MM.1S (cell line): ENCODE measurements around the gene ACSS1.

Experiments
- DNase-seq: peaks from one replicate; pipeline ENCODE4 v3.0.0-alpha.2; 2015
- H2AFZ ChIP-seq: fragments of 300-600 bp; sonication (generic); 2 replicates; pipeline ENCODE4 v1.6.0; 2016; ENCODE audit warnings: antibody characterized with exemption, low read length
- H3F3A ChIP-seq: fragments of 300-600 bp; sonication (generic); 2 replicates; pipeline ENCODE4 v1.6.1; 2016; ENCODE audit warnings: mild to moderate bottlenecking, antibody characterized with exemption, low read length, moderate library complexity, mixed read lengths; ENCODE audit not compliant: insufficient read depth
- H3K27ac ChIP-seq: fragments of 300-600 bp; sonication (generic); 2 replicates; pipeline ENCODE4 v1.5.1; 2016; ENCODE audit warnings: mild to moderate bottlenecking, low read length
- H3K27me3 ChIP-seq: fragments of 300-600 bp; sonication (generic); replicated peaks from 2 replicates; pipeline ENCODE4 v1.6.0; 2016; ENCODE audit warnings: low read length; ENCODE audit not compliant: insufficient read depth
- H3K36me3 ChIP-seq: fragments of 300-600 bp; sonication (generic); replicated peaks from 2 replicates; pipeline ENCODE4 v1.6.1; 2016; ENCODE audit warnings: mild to moderate bottlenecking, low read length, mixed read lengths; ENCODE audit not compliant: insufficient read depth
- H3K4me1 ChIP-seq: fragments of 300-600 bp; sonication (generic); 2 replicates; pipeline ENCODE4 v1.6.1; 2016; ENCODE audit warnings: low read length, mixed read lengths
- H3K4me2 ChIP-seq: fragments of 300-600 bp; sonication (generic); 2 replicates; pipeline ENCODE4 v1.6.0; 2016; ENCODE audit warnings: low read depth, low read length
- H3K4me3 ChIP-seq: fragments of 300-600 bp; sonication (generic); 2 replicates; pipeline ENCODE4 v1.5.1; 2016; ENCODE audit warnings: low read length, mixed read lengths
- H3K79me2 ChIP-seq: fragments of 300-600 bp; sonication (generic); 2 replicates; pipeline ENCODE4 v1.6.1; 2016; ENCODE audit warnings: mixed run types, low read length, mixed read lengths
- H3K9ac ChIP-seq: fragments of 300-600 bp; sonication (generic); 2 replicates; pipeline ENCODE4 v1.6.1; 2016; ENCODE audit warnings: low read length, mixed read lengths
- H3K9me2 ChIP-seq: fragments of 300-600 bp; sonication (generic); replicated peaks from 2 replicates; pipeline ENCODE4 v1.6.1; 2016; ENCODE audit warnings: mild to moderate bottlenecking, low read length, mixed read lengths; ENCODE audit not compliant: insufficient read depth
- H3K9me3 ChIP-seq: fragments of 300-600 bp; sonication (generic); replicated peaks from 2 replicates; pipeline ENCODE4 v1.6.1; 2016; ENCODE audit warnings: mild to moderate bottlenecking, low read length, mixed read lengths; ENCODE audit not compliant: insufficient read depth
- H4K20me1 ChIP-seq: fragments of 300-600 bp; sonication (generic); 2 replicates; pipeline ENCODE4 v1.6.1; 2016; ENCODE audit warnings: mild to moderate bottlenecking, low read length, moderate library complexity, mixed read lengths; ENCODE audit not compliant: insufficient read depth
- EZH2 ChIP-seq: fragments of 300-600 bp; sonication (generic); optimal IDR thresholded peaks from 2 replicates; pipeline ENCODE3; 2017; ENCODE audit warnings: low read depth, mild to moderate bottlenecking, antibody characterized with exemption, low read length, mixed read lengths
- EZH2phosphoT487 ChIP-seq: fragments of 300-600 bp; sonication (generic); IDR thresholded peaks from 2 replicates; pipeline ENCODE4 v1.6.1; 2018; ENCODE audit warnings: antibody characterized with exemption, low read length
- TF ChIP-seq, protein P1 (sequence below): fragments of 300-600 bp; sonication (generic); IDR thresholded peaks from 2 replicates; pipeline ENCODE4 v1.5.1; 2016; ENCODE audit warnings: antibody characterized with exemption, low read length, mixed read lengths

ACSS1 gene

GRCh38 chr20:25073544-25073943 lies 15.6 kb upstream of the ACSS1 start:
- Histone ChIP-seq H2AFZ (no peak overlapping the region), H3K27me3 (0 out of 2 replicates have a peak, but pooled peaks cover 7% of the 10 kb centered on the region), H3K36me3 (no peaks in the 10 kb centered on the region), H3F3A (no peaks in the 10 kb centered on the region), H3K27ac (no peak overlapping the region), H3K4me2 (no peak overlapping the region), H3K9ac (no peak overlapping the region), H3K9me2 (no peaks in the 10 kb centered on the region), H4K20me1 (no peaks in the 10 kb centered on the region), H3K4me1 (0 out of 2 replicates have a peak, but pooled peaks cover 8% of the 10 kb centered on the region), H3K79me2 (no peaks in the 10 kb centered on the region), H3K9me3 (no peaks in the 10 kb centered on the region), H3K4me3 (no peak overlapping the region)
- no peak for DNase-seq
- TF ChIP-seq, protein P1, sequence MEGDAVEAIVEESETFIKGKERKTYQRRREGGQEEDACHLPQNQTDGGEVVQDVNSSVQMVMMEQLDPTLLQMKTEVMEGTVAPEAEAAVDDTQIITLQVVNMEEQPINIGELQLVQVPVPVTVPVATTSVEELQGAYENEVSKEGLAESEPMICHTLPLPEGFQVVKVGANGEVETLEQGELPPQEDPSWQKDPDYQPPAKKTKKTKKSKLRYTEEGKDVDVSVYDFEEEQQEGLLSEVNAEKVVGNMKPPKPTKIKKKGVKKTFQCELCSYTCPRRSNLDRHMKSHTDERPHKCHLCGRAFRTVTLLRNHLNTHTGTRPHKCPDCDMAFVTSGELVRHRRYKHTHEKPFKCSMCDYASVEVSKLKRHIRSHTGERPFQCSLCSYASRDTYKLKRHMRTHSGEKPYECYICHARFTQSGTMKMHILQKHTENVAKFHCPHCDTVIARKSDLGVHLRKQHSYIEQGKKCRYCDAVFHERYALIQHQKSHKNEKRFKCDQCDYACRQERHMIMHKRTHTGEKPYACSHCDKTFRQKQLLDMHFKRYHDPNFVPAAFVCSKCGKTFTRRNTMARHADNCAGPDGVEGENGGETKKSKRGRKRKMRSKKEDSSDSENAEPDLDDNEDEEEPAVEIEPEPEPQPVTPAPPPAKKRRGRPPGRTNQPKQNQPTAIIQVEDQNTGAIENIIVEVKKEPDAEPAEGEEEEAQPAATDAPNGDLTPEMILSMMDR = no peak
- TF ChIP-seq EZH2 (no peak), EZH2phosphoT487 (no peak)

GRCh38 chr20:25072226-25072811 lies 14.4 kb upstream of the ACSS1 start:
- Histone ChIP-seq H3K4me2 (no peak overlapping the region), H3K36me3 (no peaks in the 10 kb centered on the region), H3F3A (no peaks in the 10 kb centered on the region)

GRCh38 chr20:25071734-25072133 lies 13.8 kb upstream of the ACSS1 start:
- H3K27ac ChIP-seq = no peak overlapping the region
- H3K4me1 ChIP-seq = peaks cover 15% of the 10 kb centered on the region
- H3K9me3 ChIP-seq = no peaks in the 10 kb centered on the region
- TF ChIP-seq EZH2 = no peak
- TF ChIP-seq, protein P1 = no peak
- TF ChIP-seq EZH2phosphoT487 = no peak
- H3K4me2 ChIP-seq = no peak overlapping the region
- H3K9me2 ChIP-seq = no peaks in the 10 kb centered on the region
- no peaks in the 10 kb centered on the region for H4K20me1 ChIP-seq
- H3K9ac ChIP-seq = no peak overlapping the region
- no peaks in the 10 kb centered on the region for H3K79me2 ChIP-seq
- no peak for DNase-seq
- no peak overlapping the region for H2AFZ ChIP-seq
- no peaks in the 10 kb centered on the region for H3K27me3 ChIP-seq
- no peaks in the 10 kb centered on the region for H3F3A ChIP-seq
- H3K4me3 ChIP-seq = no peak overlapping the region
- H3K36me3 ChIP-seq = no peaks in the 10 kb centered on the region

More at GRCh38 chr20:25072226-25072811, 14.4 kb upstream of the ACSS1 start:
- Histone ChIP-seq H3K9me2 (no peaks in the 10 kb centered on the region), H3K4me3 (no peak overlapping the region), H4K20me1 (no peaks in the 10 kb centered on the region), H2AFZ (no peak overlapping the region), H3K79me2 (no peaks in the 10 kb centered on the region), H3K27me3 (no peaks in the 10 kb centered on the region), H3K9me3 (no peaks in the 10 kb centered on the region), H3K4me1 (peaks cover 18% of the 10 kb centered on the region), H3K27ac (no peak overlapping the region), H3K9ac (no peak overlapping the region)
- TF ChIP-seq EZH2 (no peak), EZH2phosphoT487 (no peak)
- TF ChIP-seq, protein P1 = no peak
- no peak for DNase-seq
